Measurements from ENCODE around the gene GOLPH3.
"Not testable (repeated sequence)": the region's sequence is repeated elsewhere in the genome, so short reads cannot be mapped to it uniquely, and the experiment has no call there.

The GOLPH3 gene

GRCh38 chr5:32096891-32097595 lies 77.1 kb downstream of the GOLPH3 start:
- no peak for DNase-seq

- no peak for DNase-seq
Observed at GRCh38 chr5:32095261-32095671, 78.9 kb downstream of the GOLPH3 start.

- DNase-seq: no peak
Observed at GRCh38 chr5:32094691-32095090, 79.4 kb downstream of the GOLPH3 start.

- DNase-seq: peak; percentile 78
Observed at GRCh38 chr5:32092938-32093812, 80.9 kb downstream of the GOLPH3 start.

GRCh38 chr5:32090755-32091128 lies 83.4 kb downstream of the GOLPH3 start:
- DNase-seq: no peak

GRCh38 chr5:32090026-32090754 lies 83.9 kb downstream of the GOLPH3 start:
- DNase-seq: no peak

- no peak for DNase-seq
Observed at GRCh38 chr5:32089146-32090000, 84.7 kb downstream of the GOLPH3 start.

- DNase-seq: no peak
Observed at GRCh38 chr5:32088214-32088613, 85.9 kb downstream of the GOLPH3 start.

- DNase-seq: no peak
Observed at GRCh38 chr5:32087086-32088082, 86.7 kb downstream of the GOLPH3 start.

GRCh38 chr5:32083981-32084430 lies 90.1 kb downstream of the GOLPH3 start:
- no peak for DNase-seq

GRCh38 chr5:32082701-32083100 lies 91.4 kb downstream of the GOLPH3 start:
- DNase-seq: no peak

- not testable (repeated sequence) for DNase-seq
Observed at GRCh38 chr5:32080565-32080964, 93.6 kb downstream of the GOLPH3 start.

- DNase-seq: not testable (repeated sequence)
Observed at GRCh38 chr5:32078855-32079254, 95.3 kb downstream of the GOLPH3 start.

GRCh38 chr5:32076699-32077695 lies 97.1 kb downstream of the GOLPH3 start:
- DNase-seq: peak; percentile 55
